Neural progenitor cell (in vitro differentiated cells): Measurements from ENCODE around the gene TNIK. TPM values are rescaled to one million over a fixed set of nuclear protein-coding genes. Genes with fewer than 3 reads are reported as not detected.

ENCODE experiments used
- DNase-seq: peaks from one replicate; pipeline ENCODE4 v3.0.0-alpha.2; 2016; ENCODE audit warnings: low spot score
- H2AFZ ChIP-seq: fragments of 200-600 bp; sonication (generic); replicated peaks from 2 replicates; pipeline ENCODE4 v1.6.1; 2016; ENCODE audit warnings: antibody characterized with exemption
- H3F3A ChIP-seq: fragments of 200-600 bp; sonication (generic); 2 replicates; pipeline ENCODE4 v1.6.1; 2016; ENCODE audit warnings: antibody characterized with exemption, low read depth
- H3K27ac ChIP-seq: fragments of 200-600 bp; sonication (generic); 2 replicates; pipeline ENCODE4 v1.5.1; 2016; ENCODE audit warnings: mild to moderate bottlenecking
- H3K27me3 ChIP-seq: fragments of 200-600 bp; sonication (generic); 2 replicates; pipeline ENCODE4 v1.6.1; 2016; ENCODE audit warnings: mild to moderate bottlenecking, moderate library complexity
- H3K36me3 ChIP-seq: fragments of 200-600 bp; sonication (generic); 2 replicates; pipeline ENCODE4 v1.5.1; 2016
- H3K4me1 ChIP-seq: fragments of 200-600 bp; sonication (generic); 2 replicates; pipeline ENCODE4 v1.6.1; 2016; ENCODE audit warnings: mixed run types
- H3K4me2 ChIP-seq: fragments of 200-600 bp; sonication (generic); 2 replicates; pipeline ENCODE4 v1.6.1; 2016
- H3K4me3 ChIP-seq: fragments of 200-600 bp; sonication (generic); 2 replicates; pipeline ENCODE4 v1.5.1; 2016
- H3K79me2 ChIP-seq: fragments of 200-600 bp; sonication (generic); 2 replicates; pipeline ENCODE4 v1.6.1; 2016; ENCODE audit warnings: low read depth
- H3K9ac ChIP-seq: fragments of 200-600 bp; sonication (generic); 2 replicates; pipeline ENCODE4 v1.6.1; 2016
- H3K9me3 ChIP-seq: fragments of 200-600 bp; sonication (generic); 2 replicates; pipeline ENCODE4 v1.5.1; 2016; ENCODE audit warnings: low read depth
- H4K20me1 ChIP-seq: fragments of 200-600 bp; sonication (generic); 2 replicates; pipeline ENCODE4 v1.6.1; 2016; ENCODE audit warnings: low read depth
- H3K27ac Mint-ChIP-seq: 3 replicates; pipeline ENCODE4 v1.8.0; 2021; ENCODE audit warnings: mixed read lengths
- H3K27me3 Mint-ChIP-seq: 2 replicates; pipeline ENCODE4 v1.8.0; 2022; ENCODE audit warnings: low read depth, mild to moderate bottlenecking, inconsistent platforms, moderate library complexity, mixed read lengths; ENCODE audit not compliant: insufficient read depth
- H3K36me3 Mint-ChIP-seq: 3 replicates; pipeline ENCODE4 v1.8.0; 2021; ENCODE audit warnings: mixed read lengths
- H3K4me1 Mint-ChIP-seq: 3 replicates; pipeline ENCODE4 v1.8.0; 2021; ENCODE audit warnings: mixed read lengths
- H3K4me3 Mint-ChIP-seq: 3 replicates; pipeline ENCODE4 v1.8.0; 2021; ENCODE audit warnings: mild to moderate bottlenecking, moderate library complexity, mixed read lengths
- H3K9me3 Mint-ChIP-seq: 3 replicates; pipeline ENCODE4 v1.8.0; 2020; ENCODE audit warnings: mixed read lengths
- CTCF ChIP-seq: fragments of 200-600 bp; sonication (generic); IDR thresholded peaks from 2 replicates; pipeline ENCODE4 v1.5.1; 2017; ENCODE audit warnings: antibody characterized with exemption, mild to moderate bottlenecking
- EZH2 ChIP-seq: fragments of 200-600 bp; sonication (generic); IDR thresholded peaks from 2 replicates; pipeline ENCODE4 v1.6.1; 2017; ENCODE audit warnings: antibody characterized with exemption, mild to moderate bottlenecking, moderate library complexity
- EZH2phosphoT487 ChIP-seq: fragments of 200-600 bp; sonication (generic); IDR thresholded peaks from 2 replicates; pipeline ENCODE4 v1.6.1; 2017; ENCODE audit warnings: antibody characterized with exemption
- total RNA-seq: library from RNA; depleted of rRNA; stranded (reverse); fragments of >200 nt; gene quantifications from 2 replicates; pipeline ENCODE4 v1.2.3, GENCODE V29; 2015; ENCODE audit warnings: low replicate concordance

Gene TNIK
- total RNA-seq, 1 donor from 2014 or later: 3.0 TPM

- Histone ChIP-seq H4K20me1 (no peaks in the 10 kb centered on the region), H3K27ac (no peak overlapping the region), H3K79me2 (no peaks in the 10 kb centered on the region), H3K27me3 (no peaks in the 10 kb centered on the region), H3K9me3 (no peaks in the 10 kb centered on the region), H2AFZ (no peak overlapping the region), H3K9ac (no peak overlapping the region), H3K4me3 (no peak overlapping the region), H3F3A (no peaks in the 10 kb centered on the region), H3K4me1 (no peaks in the 10 kb centered on the region), H3K4me2 (no peak overlapping the region), H3K36me3 (no peaks in the 10 kb centered on the region)
- no peak for DNase-seq
- no peak overlapping the region for H3K4me3 Mint-ChIP-seq
- no peaks in the 10 kb centered on the region for H3K36me3 Mint-ChIP-seq
- H3K4me1 Mint-ChIP-seq: no peaks in the 10 kb centered on the region
- H3K9me3 Mint-ChIP-seq: no peaks in the 10 kb centered on the region
- TF ChIP-seq CTCF (no peak), EZH2phosphoT487 (no peak), EZH2 (no peak)
- no peaks in the 10 kb centered on the region for H3K27me3 Mint-ChIP-seq
- H3K27ac Mint-ChIP-seq: no peak overlapping the region
These were observed 31.2 kb upstream of the TNIK start for GRCh38 chr3:171491361-171491760.

GRCh38 chr3:171490901-171491300, 30.7 kb upstream of the TNIK start:
- Mint-ChIP-seq H3K36me3 (no peaks in the 10 kb centered on the region), H3K4me3 (no peak overlapping the region), H3K27ac (no peak overlapping the region), H3K4me1 (no peaks in the 10 kb centered on the region), H3K27me3 (no peaks in the 10 kb centered on the region), H3K9me3 (no peaks in the 10 kb centered on the region)
- Histone ChIP-seq H4K20me1 (no peaks in the 10 kb centered on the region), H3K4me3 (no peak overlapping the region), H3K9me3 (no peaks in the 10 kb centered on the region), H3K9ac (no peak overlapping the region), H3F3A (no peaks in the 10 kb centered on the region), H3K27me3 (no peaks in the 10 kb centered on the region), H2AFZ (no peak overlapping the region), H3K27ac (no peak overlapping the region), H3K4me1 (no peaks in the 10 kb centered on the region), H3K4me2 (no peak overlapping the region), H3K79me2 (no peaks in the 10 kb centered on the region), H3K36me3 (no peaks in the 10 kb centered on the region)
- DNase-seq: no peak
- no peak for TF ChIP-seq EZH2phosphoT487
- TF ChIP-seq CTCF: no peak
- TF ChIP-seq EZH2: no peak

- Histone ChIP-seq H3F3A (no peaks in the 10 kb centered on the region), H3K36me3 (no peaks in the 10 kb centered on the region), H3K27me3 (no peaks in the 10 kb centered on the region), H3K4me3 (no peak overlapping the region), H3K4me1 (no peaks in the 10 kb centered on the region), H3K79me2 (no peaks in the 10 kb centered on the region), H3K9me3 (no peaks in the 10 kb centered on the region), H4K20me1 (no peaks in the 10 kb centered on the region), H3K27ac (no peak overlapping the region), H2AFZ (no peak overlapping the region), H3K4me2 (no peak overlapping the region), H3K9ac (no peak overlapping the region)
- no peaks in the 10 kb centered on the region for H3K4me1 Mint-ChIP-seq
- H3K9me3 Mint-ChIP-seq: no peaks in the 10 kb centered on the region
- H3K36me3 Mint-ChIP-seq: no peaks in the 10 kb centered on the region
- TF ChIP-seq EZH2phosphoT487 (no peak), CTCF (no peak), EZH2 (no peak)
- H3K27me3 Mint-ChIP-seq: no peaks in the 10 kb centered on the region
- H3K27ac Mint-ChIP-seq: no peak overlapping the region
- DNase-seq: no peak
- no peak overlapping the region for H3K4me3 Mint-ChIP-seq
These were observed 29.1 kb upstream of the TNIK start for GRCh38 chr3:171489348-171489747.
